ENCODE data around the gene MXRA8.
"Not testable (repeated sequence)": the region's sequence is repeated elsewhere in the genome, so short reads cannot be mapped to it uniquely, and the experiment has no call there.

The MXRA8 gene, protein sequence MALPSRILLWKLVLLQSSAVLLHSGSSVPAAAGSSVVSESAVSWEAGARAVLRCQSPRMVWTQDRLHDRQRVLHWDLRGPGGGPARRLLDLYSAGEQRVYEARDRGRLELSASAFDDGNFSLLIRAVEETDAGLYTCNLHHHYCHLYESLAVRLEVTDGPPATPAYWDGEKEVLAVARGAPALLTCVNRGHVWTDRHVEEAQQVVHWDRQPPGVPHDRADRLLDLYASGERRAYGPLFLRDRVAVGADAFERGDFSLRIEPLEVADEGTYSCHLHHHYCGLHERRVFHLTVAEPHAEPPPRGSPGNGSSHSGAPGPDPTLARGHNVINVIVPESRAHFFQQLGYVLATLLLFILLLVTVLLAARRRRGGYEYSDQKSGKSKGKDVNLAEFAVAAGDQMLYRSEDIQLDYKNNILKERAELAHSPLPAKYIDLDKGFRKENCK

DNA sequence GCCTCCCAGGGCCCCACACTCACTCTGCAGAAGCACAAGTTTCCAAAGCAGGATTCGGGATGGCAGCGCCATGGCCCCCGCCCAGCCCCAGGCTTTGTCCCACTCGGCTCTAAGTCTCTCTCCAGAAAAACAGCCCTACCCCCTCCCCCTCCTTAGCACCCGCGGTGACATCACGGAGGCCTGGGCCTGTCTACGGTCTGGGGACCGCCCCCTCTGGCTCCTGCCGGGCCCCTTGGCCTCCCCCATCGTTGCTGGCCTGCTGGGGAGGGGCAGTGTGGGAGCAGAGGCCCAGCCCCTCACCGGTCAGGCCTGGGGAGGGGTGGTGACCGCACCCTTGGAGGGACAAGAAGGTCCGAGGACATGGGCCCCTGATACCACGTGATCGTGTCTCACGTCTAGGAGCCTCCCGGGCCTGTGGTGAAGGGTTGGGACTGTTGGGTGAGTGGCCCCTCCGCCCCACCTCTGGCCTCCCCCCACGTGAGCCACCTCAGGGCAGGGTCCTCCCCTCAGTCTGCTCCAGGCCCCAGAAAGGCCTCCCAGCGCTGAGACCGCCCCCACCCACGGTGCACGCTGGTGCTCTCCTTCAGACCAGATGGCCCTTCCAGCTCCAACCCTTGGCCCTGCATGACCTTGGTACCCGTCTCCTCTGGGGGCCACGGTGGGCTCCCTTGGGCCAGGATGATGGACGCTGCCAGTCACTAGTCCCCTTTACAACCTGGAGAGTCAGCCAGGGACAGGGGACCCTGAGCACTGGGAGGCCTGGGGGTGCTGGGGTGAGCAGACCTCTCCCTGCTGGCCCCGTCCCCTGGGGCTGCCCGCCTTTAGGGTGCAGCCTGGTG, at the start of gene MXRA8:
MXRA8 (minus strand) TSS at position 123 of the 839 bp plus-strand sequence; CDS start at position 72, 51 bp downstream.
- DNase-seq = no peak

DNA sequence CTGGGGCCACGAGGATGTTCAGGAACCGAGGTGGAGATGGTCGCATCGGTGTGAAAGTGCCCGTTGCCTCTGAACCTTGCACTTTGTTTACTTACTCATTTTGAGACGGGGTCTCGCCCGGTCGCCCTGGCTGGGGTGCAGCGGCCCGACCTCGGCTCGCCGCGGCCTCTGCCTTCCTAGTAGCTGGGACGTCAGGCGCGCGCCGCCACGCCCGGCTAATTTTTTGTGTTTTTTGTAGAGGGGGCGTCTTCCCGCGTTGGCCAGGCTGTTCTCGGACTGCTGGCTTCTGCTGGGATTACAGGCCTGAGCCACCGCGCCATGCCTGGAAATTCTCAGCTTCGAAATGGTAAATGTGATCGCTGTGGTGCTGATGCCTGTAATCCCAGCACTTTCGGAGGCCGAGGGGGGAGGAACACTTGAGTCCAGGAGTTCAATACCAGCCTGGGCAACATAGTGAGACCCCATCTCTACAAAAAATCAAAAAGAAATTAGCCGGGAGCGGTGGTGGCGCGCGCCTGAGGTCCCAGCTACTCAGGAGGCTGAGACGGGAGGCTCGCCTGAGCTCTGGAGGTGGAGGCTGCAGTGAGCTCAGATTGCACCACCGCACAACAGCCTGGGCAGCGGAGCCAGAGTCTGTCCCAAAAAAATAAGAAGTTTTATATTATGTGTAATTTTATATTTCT, 49.4 kb upstream of the MXRA8 start:
- DNase-seq = no peak

DNA sequence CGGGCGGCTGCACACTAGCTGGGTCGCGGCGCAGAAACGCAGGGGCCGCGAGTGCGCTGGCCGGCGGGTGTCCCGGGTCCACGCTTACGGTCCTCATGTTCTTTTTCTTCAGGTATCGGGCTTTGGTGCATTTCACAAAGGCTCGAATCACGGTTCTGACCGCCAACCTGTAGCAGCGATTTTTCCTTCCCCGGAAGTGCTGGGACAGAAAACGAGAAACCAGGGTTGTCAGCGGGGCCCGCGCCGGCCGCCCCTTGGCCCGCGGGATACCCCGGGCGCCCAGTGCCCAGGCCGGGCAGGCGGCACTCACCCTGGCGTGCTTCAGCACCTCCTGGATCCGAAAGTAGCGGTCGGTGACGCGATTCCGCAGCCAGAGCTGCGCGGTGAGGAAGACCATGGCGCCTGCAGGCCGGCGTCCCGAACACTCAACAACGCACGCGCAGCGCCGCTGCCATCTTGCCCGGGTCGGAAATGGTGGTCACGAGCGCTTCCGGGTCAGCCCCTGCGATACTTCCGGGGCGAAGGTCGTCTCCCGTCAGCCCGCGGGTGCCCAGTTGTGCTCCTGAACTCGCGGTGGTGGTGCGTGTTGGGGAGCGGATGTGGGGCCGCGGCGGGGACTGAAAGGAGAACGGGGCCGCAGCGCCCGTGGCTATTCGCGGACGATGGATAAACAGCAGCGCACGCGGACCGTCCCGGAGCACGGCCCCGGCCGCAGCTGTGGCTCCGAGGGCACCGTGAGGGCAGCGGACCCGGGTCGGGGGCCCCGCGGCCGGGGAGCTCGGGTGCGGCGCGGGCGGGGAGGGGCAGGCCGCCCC, 48.7 kb upstream of the MXRA8 start, which contains the start of gene MRPL20:
MRPL20 (minus strand) TSS at position 473 of the 815 bp plus-strand sequence; CDS start at position 397, 76 bp downstream.
- DNase-seq = peak; percentile 83

DNA sequence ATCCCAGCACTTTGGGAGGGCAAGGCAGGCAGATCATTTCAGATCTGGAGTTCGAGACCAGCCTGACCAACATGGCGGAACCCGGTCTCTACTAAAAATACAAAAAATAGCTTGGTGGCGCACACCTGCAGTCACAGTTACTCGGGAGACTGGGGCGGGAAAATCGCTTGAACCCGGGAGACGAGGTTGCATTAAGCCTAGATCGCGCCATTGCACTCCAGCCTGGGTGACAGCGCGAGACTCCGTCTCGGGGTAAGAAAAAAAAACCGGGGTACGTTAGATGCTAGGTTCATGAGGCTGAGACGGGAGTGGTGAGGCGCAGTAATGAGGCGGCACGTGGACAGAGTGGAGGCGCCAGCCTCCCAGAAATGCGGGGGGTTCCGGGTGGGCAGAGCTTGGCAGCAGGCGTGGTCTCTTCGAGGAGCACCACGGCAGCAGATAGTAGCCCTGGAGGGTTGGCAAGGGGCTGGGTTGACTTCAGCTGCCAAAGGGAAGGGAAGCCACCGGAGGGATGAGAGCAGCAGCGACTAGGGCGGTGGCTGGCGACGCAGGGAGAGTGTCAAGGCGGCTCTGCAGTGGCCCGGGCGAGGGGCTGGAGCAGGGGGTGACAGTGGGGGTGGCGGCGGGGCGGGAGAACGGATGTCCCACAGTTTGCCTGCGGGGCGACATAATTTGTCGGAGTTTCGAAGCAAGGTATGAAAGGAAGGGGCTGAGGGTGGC, 47.9 kb upstream of the MXRA8 start:
- DNase-seq = no peak

DNA sequence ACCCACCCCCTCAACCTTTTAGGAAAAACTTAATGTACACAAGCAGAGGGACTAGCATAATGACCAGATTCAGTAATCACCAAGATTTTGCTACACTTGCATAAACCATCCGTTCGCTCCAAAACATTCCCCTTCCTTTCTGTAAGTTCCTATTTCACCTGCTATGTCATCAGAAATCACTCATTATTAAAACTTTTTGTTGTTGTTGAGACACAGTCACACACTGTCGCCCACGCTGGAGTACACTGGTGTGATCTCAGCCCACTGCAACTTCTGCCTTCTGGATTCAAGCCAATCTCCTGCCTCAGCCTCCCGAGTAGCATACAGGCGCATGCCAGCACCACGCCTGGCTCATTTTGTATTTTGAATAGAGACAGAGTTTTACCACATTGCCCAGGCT, 45.3 kb upstream of the MXRA8 start:
- DNase-seq = no peak

DNA sequence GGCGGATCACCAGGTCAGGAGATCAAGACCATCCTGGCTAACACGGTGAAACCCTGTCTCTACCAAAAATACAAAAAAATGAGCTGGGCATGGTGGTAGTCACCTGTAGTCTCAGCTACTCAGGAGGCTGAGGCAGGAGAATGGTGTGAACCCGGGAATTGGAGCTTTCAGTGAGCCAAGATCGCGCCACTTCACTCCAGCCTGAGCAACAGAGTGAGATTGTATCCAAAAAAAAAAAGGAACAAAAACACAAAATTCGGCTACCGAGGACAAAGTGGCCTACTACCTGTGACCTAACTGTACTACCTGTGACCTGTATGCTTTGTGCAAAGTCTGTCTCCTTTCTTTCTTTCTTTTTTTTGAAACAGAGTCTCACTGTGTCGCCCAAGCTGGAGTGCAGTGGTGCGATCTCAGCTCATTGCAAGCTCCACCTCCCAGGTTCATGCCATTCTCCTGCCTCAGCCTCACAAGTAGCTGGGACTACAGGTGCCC, 44.6 kb upstream of the MXRA8 start:
- not testable (repeated sequence) for DNase-seq

DNA sequence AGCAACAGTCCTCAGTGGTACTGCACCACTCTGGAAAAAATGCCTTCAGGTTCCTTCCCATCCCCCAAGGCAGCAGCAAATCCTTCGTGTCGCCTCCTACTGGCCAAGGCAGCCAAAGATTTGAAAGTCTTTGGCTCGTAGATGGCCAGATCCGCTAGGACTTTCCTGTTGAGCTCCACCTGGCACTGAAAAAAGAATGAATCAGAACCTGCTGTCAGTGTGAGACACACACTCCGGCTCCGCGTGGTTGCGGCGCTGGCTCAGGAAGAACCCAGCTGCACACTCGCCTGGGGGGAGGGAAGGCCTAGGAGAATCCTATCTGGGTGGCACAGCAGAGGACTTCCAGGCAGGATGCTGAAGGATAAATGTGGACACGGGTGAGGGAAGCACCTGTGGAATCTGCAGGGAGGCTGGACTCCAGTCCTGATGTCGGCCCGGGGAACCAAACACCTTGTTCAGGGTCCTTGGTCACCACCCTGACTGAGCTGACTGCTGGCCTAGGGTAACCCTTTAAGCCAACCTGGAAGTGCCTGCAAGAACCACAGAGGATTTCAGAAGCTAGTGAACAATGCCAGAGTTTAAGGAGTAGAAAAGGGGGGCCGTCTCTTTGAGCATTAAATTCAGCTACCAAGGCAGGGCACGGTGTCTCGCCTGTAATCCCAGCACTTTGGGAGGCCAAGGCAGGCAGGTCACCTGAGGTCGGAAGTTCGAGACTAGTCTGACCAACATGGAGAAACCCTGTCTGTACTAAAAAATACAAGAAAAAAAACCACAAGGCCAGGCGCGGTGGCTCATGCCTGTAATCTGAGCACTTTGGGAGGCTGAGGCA, 43.9 kb upstream of the MXRA8 start:
- DNase-seq = no peak

DNA sequence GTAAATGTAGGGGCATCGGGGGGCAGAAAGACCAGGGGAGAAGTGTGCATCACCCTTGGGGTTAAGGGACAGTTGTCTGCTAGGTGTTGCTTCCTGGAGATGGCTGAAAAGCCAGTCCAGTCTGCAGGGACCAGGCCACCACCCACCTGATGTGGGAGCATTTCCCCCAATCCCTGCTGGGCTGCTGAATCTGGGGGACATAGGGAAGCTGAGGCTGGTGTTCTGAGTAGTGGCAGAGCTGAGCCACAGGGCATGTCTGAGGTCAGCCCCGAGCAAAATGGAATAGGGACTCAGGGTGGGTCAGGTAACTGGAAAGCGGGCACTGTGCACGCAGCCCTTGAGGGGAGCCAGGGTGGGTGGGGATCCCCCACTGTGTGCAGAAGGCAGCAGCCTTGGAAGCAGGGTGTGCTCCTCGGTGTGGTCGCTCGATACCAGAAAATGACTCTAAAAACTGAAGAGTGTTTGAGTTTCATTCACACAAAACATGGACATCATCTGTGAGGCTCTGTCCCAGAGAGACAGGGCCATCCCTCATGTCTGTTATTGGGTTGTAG, 43.2 kb upstream of the MXRA8 start:
- DNase-seq = no peak

DNA sequence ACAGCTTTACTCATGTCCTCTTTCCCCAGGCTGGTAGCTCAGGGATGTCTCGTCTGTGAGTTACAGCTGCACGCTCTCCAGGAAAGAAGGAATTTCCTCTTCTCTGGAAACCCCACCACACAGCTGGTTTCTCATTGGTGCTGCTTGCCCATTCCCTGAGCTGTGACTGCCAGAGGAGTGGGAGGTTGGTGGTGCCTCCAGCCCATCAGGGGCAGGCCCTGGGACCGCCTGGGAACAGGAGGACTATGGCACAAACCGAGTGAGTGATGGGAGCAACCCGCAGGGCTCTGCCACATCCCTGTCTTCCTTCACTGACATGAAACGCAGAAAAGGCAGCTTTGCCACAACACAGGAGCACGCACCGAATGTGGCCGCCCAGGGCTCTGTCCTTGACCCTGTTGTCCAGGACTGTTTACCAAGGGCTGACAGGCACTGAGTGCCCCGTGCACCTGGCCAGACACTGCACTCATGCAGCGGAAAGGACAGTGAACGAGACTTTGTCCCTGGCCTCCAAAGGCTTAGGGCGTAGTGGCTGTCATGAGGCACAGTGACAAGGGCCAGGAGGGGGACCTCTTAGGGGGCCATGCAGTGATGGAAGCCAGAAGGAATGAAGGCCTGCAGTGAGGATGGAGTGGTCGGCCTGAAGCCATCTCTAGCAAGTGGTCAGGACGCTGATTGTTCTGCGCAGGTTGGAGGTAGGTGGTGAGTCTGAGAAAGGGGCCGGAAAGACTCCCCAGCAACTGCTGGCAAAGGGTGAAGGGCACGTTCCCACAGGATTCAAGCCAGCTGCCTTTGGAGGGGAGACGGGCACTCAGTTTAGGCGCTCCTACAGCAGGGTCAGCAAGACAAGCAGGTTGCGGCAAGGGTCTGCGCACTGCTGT, 42.5 kb upstream of the MXRA8 start:
- DNase-seq = no peak

DNA sequence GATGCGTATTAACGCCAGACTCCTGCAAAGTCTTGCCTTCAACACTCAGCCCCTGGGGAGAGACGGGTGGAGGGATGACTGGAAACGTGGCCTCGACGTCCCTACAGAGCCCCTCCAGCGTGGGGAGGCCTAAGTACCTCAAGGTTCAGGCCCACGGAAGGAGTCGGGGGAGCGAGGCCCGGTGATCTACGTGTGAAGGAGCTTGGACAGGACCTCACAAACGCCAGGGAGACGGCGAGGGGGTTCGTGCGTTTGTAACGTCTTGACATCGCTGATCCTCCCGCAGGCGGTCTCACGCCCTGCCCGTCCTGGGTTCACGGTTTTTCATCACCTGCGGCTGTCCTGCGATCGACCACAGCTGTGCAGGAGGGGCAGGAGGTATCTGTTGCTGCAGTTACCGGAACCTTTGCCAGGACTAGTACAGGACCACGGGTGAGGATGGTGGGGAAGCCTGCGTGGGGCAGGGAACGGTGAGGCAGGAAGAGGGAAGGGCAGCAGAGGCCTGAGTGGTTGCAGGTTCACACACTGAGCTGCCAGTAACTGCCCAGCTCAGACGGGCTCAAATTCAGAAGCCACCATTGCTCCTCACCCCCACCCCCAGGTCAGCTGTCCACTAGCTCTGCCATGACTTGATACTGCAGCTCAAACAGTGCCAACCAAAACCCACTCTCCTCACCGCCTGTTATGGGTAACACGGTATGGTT, 41.7 kb upstream of the MXRA8 start:
- DNase-seq = no peak

DNA sequence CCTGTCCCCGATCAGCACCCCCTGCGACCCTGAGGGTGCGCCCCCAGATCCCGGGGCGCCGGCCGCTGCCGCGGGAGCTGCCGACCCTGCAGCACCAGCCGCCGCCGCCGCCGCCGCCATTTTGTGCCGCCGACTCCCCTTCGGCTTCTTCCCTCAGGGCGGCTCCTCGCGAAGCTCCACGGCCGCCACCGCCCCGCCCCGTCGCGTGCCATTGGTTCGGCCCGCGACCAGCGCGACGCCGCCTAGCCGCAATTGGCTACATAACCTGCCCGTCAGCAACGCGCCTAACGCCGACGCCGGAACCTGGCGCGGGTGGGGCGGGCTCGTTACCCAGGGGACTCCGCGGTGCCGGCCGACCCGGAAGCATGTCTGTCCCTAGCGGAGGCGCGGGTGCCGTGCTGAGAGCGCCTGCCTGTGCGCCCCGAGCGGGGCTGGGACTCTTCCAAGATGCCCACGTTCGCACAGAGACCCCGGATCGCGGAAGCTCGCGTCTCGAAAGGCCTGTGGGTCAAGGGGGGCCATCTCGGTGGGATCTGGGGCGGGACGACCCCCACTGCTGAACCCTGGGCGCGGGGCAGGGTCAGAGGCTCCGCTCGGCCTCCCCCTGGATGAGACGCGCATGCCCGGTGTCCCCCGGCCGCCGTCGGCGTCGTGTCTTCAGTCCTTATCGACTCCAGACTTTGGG, 41.0 kb upstream of the MXRA8 start, which contains the start of gene CCNL2:
CCNL2 (minus strand) TSS at position 149 of the 685 bp plus-strand sequence; CDS start at position 120, 29 bp downstream.
- DNase-seq = peak; percentile 86

DNA sequence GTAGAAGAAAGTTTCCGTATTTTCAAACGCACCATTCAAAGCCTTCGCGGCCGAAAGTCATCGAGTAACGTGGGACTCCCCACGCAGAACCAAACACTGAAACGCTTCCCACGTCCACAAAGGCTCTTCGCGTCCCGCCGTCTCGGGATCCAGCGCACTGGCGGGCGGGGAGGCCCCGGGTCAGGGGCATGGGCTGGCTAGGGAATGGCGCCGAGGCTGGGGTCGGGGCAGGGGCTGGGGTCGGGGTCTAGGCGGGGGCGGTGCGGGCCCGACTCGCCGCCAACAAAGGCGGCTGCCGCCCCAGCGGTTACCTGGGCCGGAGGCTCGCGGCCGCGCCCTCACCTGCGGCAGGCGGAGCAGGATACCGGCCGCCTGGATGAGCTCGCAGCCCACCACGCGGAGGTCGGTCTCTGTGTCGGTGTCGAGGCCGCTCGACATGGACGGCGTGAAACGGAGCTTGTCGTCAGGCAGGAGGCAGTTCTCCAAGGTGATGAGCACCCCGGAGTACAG, 40.4 kb upstream of the MXRA8 start:
- DNase-seq = no peak

DNA sequence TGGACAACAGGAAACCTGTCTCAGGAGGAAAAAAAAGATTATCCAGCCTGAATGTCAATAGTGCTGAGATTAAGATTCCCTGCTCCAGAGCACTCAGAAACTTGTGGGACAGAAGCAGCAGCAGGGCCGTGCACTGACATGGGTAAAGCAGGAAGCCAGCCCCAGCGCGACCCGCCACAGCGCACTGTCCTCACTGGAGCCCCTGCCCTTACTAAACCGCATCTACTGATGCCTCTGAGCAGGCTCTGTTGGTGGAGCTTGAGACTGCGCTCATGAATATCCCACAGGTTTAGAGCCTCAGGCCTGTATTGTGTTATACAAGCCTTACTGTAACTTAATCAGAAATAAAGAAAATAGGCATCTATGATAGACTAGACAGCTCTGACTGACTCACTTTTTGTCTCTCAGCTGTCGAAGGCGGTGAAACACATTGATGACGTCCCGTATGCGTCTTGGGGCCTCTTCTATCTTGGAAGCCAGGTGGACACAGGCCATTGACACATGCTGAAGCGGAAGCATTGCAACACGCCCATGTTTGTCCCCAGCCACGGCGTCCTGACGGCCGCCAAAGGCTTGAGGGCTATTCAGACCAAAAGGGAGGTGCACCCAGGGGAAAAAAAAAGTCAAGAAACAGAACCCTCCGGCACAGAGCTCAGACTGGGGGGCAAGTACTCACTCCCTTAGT, 39.6 kb upstream of the MXRA8 start:
- DNase-seq = no peak

DNA sequence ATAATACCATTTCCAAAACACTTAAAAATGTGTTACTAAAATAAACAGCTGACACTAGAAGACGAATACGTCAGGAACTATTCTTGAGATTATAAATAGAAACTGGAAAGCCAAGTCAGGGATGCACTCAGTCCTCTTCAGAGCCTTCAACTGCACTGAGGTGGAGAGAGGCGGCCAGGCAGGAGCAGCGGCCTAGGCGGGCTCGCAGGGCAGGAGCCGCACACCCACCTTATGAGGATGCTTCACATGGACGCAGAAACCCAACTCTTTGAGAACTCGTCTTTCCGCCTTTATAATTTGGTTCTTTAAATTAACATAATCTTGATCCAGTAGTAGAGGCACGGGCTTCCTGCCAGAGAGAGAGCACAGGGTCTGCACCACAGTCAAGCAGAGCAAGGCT, 36.8 kb upstream of the MXRA8 start:
- no peak for DNase-seq

DNA sequence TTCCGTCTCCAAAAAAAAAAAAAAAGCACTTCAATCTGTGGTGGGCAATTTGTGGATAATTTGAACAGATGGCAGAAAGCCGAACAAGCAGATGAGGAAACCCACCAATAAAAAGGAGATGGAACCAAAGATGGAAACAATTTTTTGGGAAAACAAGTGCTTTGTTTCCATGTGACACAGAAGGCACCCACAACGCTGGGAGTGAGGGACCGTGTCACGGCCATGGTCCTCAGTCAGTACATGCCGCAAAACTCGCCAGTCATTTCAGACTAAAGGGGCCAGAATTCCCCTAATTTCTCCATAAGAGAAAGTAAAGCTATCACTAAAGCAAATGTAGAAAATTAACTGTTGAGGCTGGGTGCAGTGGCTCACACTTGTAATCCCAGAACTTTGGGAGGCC, 35.8 kb upstream of the MXRA8 start:
- no peak for DNase-seq

DNA sequence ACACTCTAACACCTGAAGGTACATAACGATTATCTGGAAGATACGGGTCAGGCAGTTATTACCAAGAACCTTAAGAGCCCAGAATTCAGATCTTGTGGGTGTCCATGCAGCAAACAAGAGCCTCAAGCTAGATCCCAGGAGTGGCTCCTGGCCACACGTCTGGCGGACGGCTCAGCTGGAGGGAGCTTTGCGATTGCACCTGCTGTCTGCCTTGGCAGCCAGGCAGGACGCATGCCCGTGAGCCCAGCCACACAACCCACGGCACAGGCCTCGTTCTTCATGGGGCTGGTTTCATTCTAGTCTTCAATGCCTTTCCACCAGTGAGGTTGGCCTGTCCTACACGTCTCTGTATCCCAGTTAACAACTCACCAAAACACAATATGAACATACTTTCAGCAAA, 35.1 kb upstream of the MXRA8 start:
- no peak for DNase-seq

DNA sequence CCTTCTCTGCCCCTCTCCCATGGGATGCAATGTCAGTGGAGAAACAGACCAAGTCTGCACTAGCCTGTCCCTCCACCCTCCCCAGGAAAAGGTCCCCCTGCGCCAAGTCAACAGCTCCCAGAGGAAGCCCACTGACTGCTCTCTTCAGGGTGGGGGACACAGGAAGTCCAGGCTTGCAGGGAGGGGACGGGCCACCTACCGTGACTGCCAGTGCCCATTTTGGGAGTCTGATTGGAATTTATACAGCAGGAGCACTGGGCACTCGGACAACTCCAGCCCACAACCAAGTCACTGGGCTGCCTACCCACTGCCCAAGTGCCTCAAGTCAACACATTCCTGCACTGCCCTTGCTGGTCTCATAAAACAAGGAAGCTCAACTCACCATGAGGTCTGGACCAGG, 34.7 kb upstream of the MXRA8 start:
- DNase-seq = no peak

Measured in NCI-H1092 (cell line).